HepG2 (cell line): ENCODE data around the gene PLCB4. TPM values are rescaled to one million over a fixed set of nuclear protein-coding genes. Genes with fewer than 3 reads are reported as not detected.

Source experiments
- ATAC-seq: fragments of 200-7000 bp; cut with Tn5 transposase; 3 replicates; pipeline ENCODE4 v1.9.1; 2020; ENCODE audit warnings: mild to moderate bottlenecking, moderate library complexity
- BruUV-seq: library from RNA; stranded (reverse); fragments of 400-500 nt; replicated peaks from 2 replicates; lab custom pipeline; 2021; lab: Mats Ljungman, UMichigan
- CTCF ChIA-PET: fragments of 300-600 bp; formaldehyde crosslinking; extraction: SDS; loops from one replicate; lab custom pipeline; 2021; ENCODE audit warnings: low total read pairs, inconsistent platforms, low intra/inter-chr PET ratio; lab: Yijun Ruan, JAX
- POLR2A ChIA-PET: fragments of 350-600 bp; sonication (Branson Sonifier 250); formaldehyde crosslinking; loops from one replicate; lab custom pipeline; 2020; ENCODE audit warnings: antibody characterized with exemption, inconsistent platforms; lab: Yijun Ruan, JAX
- DNase-seq: peaks from one replicate; pipeline ENCODE4 v3.0.0-alpha.2; 2015; ENCODE audit warnings: low spot score
- FAIRE-seq: peaks from 3 replicates; lab custom pipeline; 2011; peaks lifted over from hg19 to GRCh38; lab: Jason Lieb, UNC
- H2AFZ ChIP-seq: one replicate; pipeline ENCODE4 v1.6.1; 2011; ENCODE audit warnings: low read length, inconsistent platforms
- H3K27ac ChIP-seq: fragments of 300-600 bp; 3 replicates; pipeline ENCODE4 v1.8.0; 2011; ENCODE audit warnings: mixed run types, mild to moderate bottlenecking, mixed read lengths, low read length, inconsistent platforms; ENCODE audit not compliant: insufficient read depth; ENCODE audit errors: extremely low read length
- H3K27me3 ChIP-seq, 2 experiments: fragments of 200-600 bp in 1 of 2; 2 replicates in 1 of 2; 3 replicates in 1 of 2; pipeline versions ENCODE4 v1.6.0 to v1.8.0; 2011; ENCODE audit warnings: low read length in 2 of 2, mild to moderate bottlenecking in 2 of 2, moderate library complexity in 2 of 2, inconsistent platforms in 1 of 2; ENCODE audit not compliant: insufficient read depth in 2 of 2, control insufficient read depth in 1 of 2
- H3K36me3 ChIP-seq, 2 experiments: fragments of 200-600 bp in 1 of 2; replicated peaks in 1 of 2; 2 replicates in 1 of 2; 3 replicates in 1 of 2; pipeline versions ENCODE4 v1.5.1 to v1.8.0; 2011; ENCODE audit warnings: low read length in 2 of 2, inconsistent platforms in 1 of 2; ENCODE audit not compliant: insufficient read depth in 2 of 2, control insufficient read depth in 1 of 2
- H3K4me1 ChIP-seq: 2 replicates; pipeline ENCODE4 v1.5.1; 2012; ENCODE audit warnings: low read length, inconsistent platforms; ENCODE audit not compliant: insufficient read depth
- H3K4me2 ChIP-seq: 2 replicates; pipeline ENCODE4 v1.6.0; 2011; ENCODE audit warnings: low read depth, low read length, inconsistent platforms
- H3K4me3 ChIP-seq, 3 experiments: fragments of 200-600 bp in 1 of 3; sonication (generic), shearing (Covaris generic) in 1 of 3; replicated peaks in 1 of 3; 2 replicates each; pipeline ENCODE4 v1.5.1; 2011 to 2016; ENCODE audit warnings: low read length in 3 of 3, inconsistent platforms in 2 of 3, low read depth in 2 of 3, mild to moderate bottlenecking in 2 of 3, control low read depth in 1 of 3, mixed read lengths in 1 of 3; ENCODE audit not compliant: insufficient read depth in 1 of 3
- H3K79me2 ChIP-seq: one replicate; pipeline ENCODE4 v1.6.1; 2011; ENCODE audit warnings: low read length, inconsistent platforms; ENCODE audit not compliant: insufficient read depth
- H3K9ac ChIP-seq: 2 replicates; pipeline ENCODE4 v1.6.0; 2011; ENCODE audit warnings: mild to moderate bottlenecking, low read depth, low read length, inconsistent platforms; ENCODE audit not compliant: insufficient read depth
- H3K9me3 ChIP-seq: 2 replicates; pipeline ENCODE4 v1.5.1; 2012; ENCODE audit warnings: mild to moderate bottlenecking, low read length
- H4K20me1 ChIP-seq: 2 replicates; pipeline ENCODE4 v1.6.0; 2011; ENCODE audit warnings: inconsistent platforms, mild to moderate bottlenecking, low read length, moderate library complexity; ENCODE audit not compliant: insufficient read depth
- ARNT2 ChIP-seq: sonication (generic); formaldehyde crosslinking; IDR thresholded peaks from 2 replicates; pipeline ENCODE4 v1.8.0; 2022; ENCODE audit warnings: mild to moderate bottlenecking, low read depth, missing genetic modification reagents, moderate library complexity
- ATF1 ChIP-seq: IDR thresholded peaks from 2 replicates; pipeline ENCODE4 v1.6.1; 2016; ENCODE audit warnings: mild to moderate bottlenecking, control low read depth
- DNMT3B ChIP-seq: conservative IDR thresholded peaks from 2 replicates; pipeline ENCODE4 v1.6.1; 2016; ENCODE audit warnings: missing biosample characterization, control low read depth
- IKZF4 ChIP-seq: sonication (generic); formaldehyde crosslinking; IDR thresholded peaks from 2 replicates; pipeline ENCODE4 v1.5.1; 2020; ENCODE audit warnings: borderline replicate concordance, mild to moderate bottlenecking, low read depth, missing genetic modification reagents; ENCODE audit errors: not compliant biosample characterization
- RARG ChIP-seq: sonication (generic); formaldehyde crosslinking; IDR thresholded peaks from 2 replicates; pipeline ENCODE4 v1.4.0; 2020; ENCODE audit warnings: low read depth, mild to moderate bottlenecking, missing genetic modification reagents
- SAFB2 ChIP-seq: sonication (generic); formaldehyde crosslinking; IDR thresholded peaks from 2 replicates; pipeline ENCODE4 v1.5.1; 2020; ENCODE audit warnings: missing genetic modification reagents, low read depth, mild to moderate bottlenecking, borderline replicate concordance
- SP5 ChIP-seq: IDR thresholded peaks from 2 replicates; pipeline ENCODE4 v1.6.1; 2016; ENCODE audit warnings: low read depth, borderline replicate concordance
- SRSF1 ChIP-seq: fragments of 200-400 bp; formaldehyde crosslinking; optimal IDR thresholded peaks from 2 replicates; pipeline ENCODE3; 2017; ENCODE audit warnings: mild to moderate bottlenecking, low read depth, low read length, moderate library complexity
- THAP7 ChIP-seq: sonication (generic); formaldehyde crosslinking; IDR thresholded peaks from 2 replicates; pipeline ENCODE4 v1.8.1; 2023; ENCODE audit warnings: mild to moderate bottlenecking, missing genetic modification reagents
- U2AF1 ChIP-seq: fragments of 200-400 bp; formaldehyde crosslinking; optimal IDR thresholded peaks from 2 replicates; pipeline ENCODE3; 2017; ENCODE audit warnings: mild to moderate bottlenecking, low read depth, low read length
- ZBTB42 ChIP-seq: sonication (generic); formaldehyde crosslinking; IDR thresholded peaks from 2 replicates; pipeline ENCODE4 v1.5.0; 2020; ENCODE audit warnings: mild to moderate bottlenecking, missing genetic modification reagents
- ZKSCAN8 ChIP-seq: IDR thresholded peaks from 2 replicates; pipeline ENCODE4 v1.6.1; 2016; ENCODE audit warnings: borderline replicate concordance, missing genetic modification reagents, missing compliant biosample characterization
- ZNF136 ChIP-seq: sonication (generic); formaldehyde crosslinking; IDR thresholded peaks from 2 replicates; pipeline ENCODE4 v1.8.1; 2022; ENCODE audit warnings: low read depth, mild to moderate bottlenecking, moderate library complexity, missing genetic modification reagents
- ZNF142 ChIP-seq: sonication (generic); formaldehyde crosslinking; IDR thresholded peaks from 2 replicates; pipeline ENCODE4 v1.4.0; 2020; ENCODE audit warnings: missing genetic modification reagents
- ZNF777 ChIP-seq: sonication (generic); formaldehyde crosslinking; IDR thresholded peaks from 2 replicates; pipeline ENCODE4 v1.4.0; 2020; ENCODE audit warnings: missing genetic modification reagents
- ZNF883 ChIP-seq: sonication (generic); formaldehyde crosslinking; IDR thresholded peaks from 2 replicates; pipeline ENCODE4 v1.5.1; 2020; ENCODE audit warnings: mild to moderate bottlenecking, missing genetic modification reagents; ENCODE audit errors: not compliant biosample characterization
- WGBS: methylation state at CpG from one replicate; pipeline ENCODE4 v1.1.6; 2017; ENCODE audit warnings: low lambda C conversion rate; 5-methylcytosine and 5-hydroxymethylcytosine counted together
- in situ Hi-C: cut with HindIII; loops from 2 replicates; pipeline ENCODE4 v1.10.0; 2017; ENCODE audit warnings: low pct_unique_long_range_greater_than_20kb; ENCODE audit not compliant: extremely low pct_ligation_motif_present
- intact Hi-C: fragments of 100-400 bp; cut with micrococcal nuclease; formaldehyde crosslinking; loops from one replicate; pipeline ENCODE4 v1.10.0; 2022; ENCODE audit not compliant: unreplicated experiment
- polyA plus RNA-seq, 8 experiments: library from polyadenylated mRNA; depleted of rRNA in 3 of 8; stranded (reverse) in 7 of 8; unstranded in 1 of 8; fragments of >200 nt; fragmentation: Illumina TruSeq in 4 of 8; extraction: Trizol in 4 of 8; gene quantifications; 2 replicates each; pipeline versions ENCODE4 v1.2.1 to v1.2.3, GENCODE V29; 2011 to 2016; ENCODE audit warnings: low read depth in 4 of 8, missing spikeins in 1 of 8, mixed read lengths in 1 of 8; ENCODE audit not compliant: insufficient read depth in 1 of 8
- total RNA-seq, 5 experiments: library from RNA; depleted of rRNA; stranded (reverse); fragments of >200 nt; fragmentation: Illumina TruSeq; extraction: Trizol; gene quantifications; 2 replicates each; pipeline ENCODE4 v1.2.3, GENCODE V29; 2016; ENCODE audit warnings: low read depth in 1 of 5

Gene PLCB4
- total and polyA plus RNA-seq, 2 of the 13 experiments (the other 11 are each of a cell fraction or from before 2014, with no cell fraction given): 0.01 TPM; not detected in 1

- no peak for TF ChIP-seq ZNF142 (CRISPR knock-in tag)
- TF ChIP-seq DNMT3B (CRISPR knock-in tag): no peak
- TF ChIP-seq THAP7 (CRISPR knock-in tag): no peak
- no peak for TF ChIP-seq IKZF4
- TF ChIP-seq ZNF777 (CRISPR knock-in tag): no peak
Observed at GRCh38 chr20:9142809-9143208, 73.9 kb downstream of the PLCB4 start (continued).

- WGBS: 8% methylated on average over 1 of the region's 1 CpG
- no peak for ATAC-seq
- no peak for TF ChIP-seq ZNF136
- no peak for TF ChIP-seq SAFB2 (CRISPR knock-in tag)
- TF ChIP-seq RARG (CRISPR knock-in tag): no peak
- TF ChIP-seq SP5 (CRISPR knock-in tag): no peak
- no peak for TF ChIP-seq SRSF1
- no peak for TF ChIP-seq ZBTB42 (CRISPR knock-in tag)
- TF ChIP-seq ATF1 (CRISPR knock-in tag): no peak
- no peak for TF ChIP-seq U2AF1
- no peak for TF ChIP-seq ZNF883 (CRISPR knock-in tag)
- TF ChIP-seq ARNT2 (CRISPR knock-in tag): no peak
- TF ChIP-seq ZKSCAN8 (CRISPR knock-in tag): no peak
Observed at GRCh38 chr20:9143926-9144325, 75.0 kb downstream of the PLCB4 start.

More at GRCh38 chr20:9143926-9144325, 75.0 kb downstream of the PLCB4 start:
- H4K20me1 ChIP-seq: no peaks in the 10 kb centered on the region
- DNase-seq (no peak), FAIRE-seq (no peak)
- BruUV-seq: no TSS peak
- no peak overlapping the region for H3K9ac ChIP-seq
- H3K4me2 ChIP-seq: no peak overlapping the region
- H3K36me3 ChIP-seq: no peaks in the 10 kb centered on the region
- in situ Hi-C loops: no loop called here
- no peak overlapping the region for H3K27ac ChIP-seq
- H3K9me3 ChIP-seq: no peaks in the 10 kb centered on the region
- no peaks in the 10 kb centered on the region for H3K79me2 ChIP-seq
- no peaks in the 10 kb centered on the region for H3K4me1 ChIP-seq
- H3K27me3 ChIP-seq: no peaks in the 10 kb centered on the region
- H3K4me3 ChIP-seq: no peak overlapping the region
- intact Hi-C loops: no loop called here
- ChIA-PET CTCF (no interaction called here), POLR2A (no interaction called here)
- H2AFZ ChIP-seq: no peak overlapping the region
